HG03103 (cell line): ENCODE results near the gene TAF11L4.
"Not testable (repeated sequence)": the region's sequence is repeated elsewhere in the genome, so short reads cannot be mapped to it uniquely, and the experiment has no call there.

Source experiments
- ATAC-seq: cut with Tn5 transposase; IDR thresholded peaks from one replicate; pipeline ENCODE4 v1.9.1; 2021; ENCODE audit warnings: low read depth; ENCODE audit not compliant: unreplicated experiment

TAF11L4 gene

GRCh38 chr5:17521501-17521900 lies at the start of gene TAF11L4:
TAF11L4 (plus strand) TSS chr5:17521801.
- ATAC-seq = not testable (repeated sequence)

- not testable (repeated sequence) for ATAC-seq
Measured at GRCh38 chr5:17475064-17475463, 46.5 kb upstream of the TAF11L4 start.

GRCh38 chr5:17477043-17477442 lies 44.6 kb upstream of the TAF11L4 start:
- no peak for ATAC-seq

- ATAC-seq = no peak
Measured at GRCh38 chr5:17477573-17478265, 43.9 kb upstream of the TAF11L4 start.

- no peak for ATAC-seq
Measured at GRCh38 chr5:17481378-17481777, 40.2 kb upstream of the TAF11L4 start.

GRCh38 chr5:17482790-17483189 lies 38.8 kb upstream of the TAF11L4 start:
- no peak for ATAC-seq

GRCh38 chr5:17486464-17487173 lies 35.0 kb upstream of the TAF11L4 start:
- ATAC-seq = not testable (repeated sequence)

GRCh38 chr5:17487174-17487512 lies 34.5 kb upstream of the TAF11L4 start:
- ATAC-seq = no peak

GRCh38 chr5:17491257-17491656 lies 30.3 kb upstream of the TAF11L4 start:
- ATAC-seq = not testable (repeated sequence)

GRCh38 chr5:17492770-17493169 lies 28.8 kb upstream of the TAF11L4 start:
- no peak for ATAC-seq

GRCh38 chr5:17497446-17497845 lies 24.2 kb upstream of the TAF11L4 start:
- ATAC-seq = no peak

- not testable (repeated sequence) for ATAC-seq
Measured at GRCh38 chr5:17497931-17498330, 23.7 kb upstream of the TAF11L4 start, which contains the start of gene TAF11L2. TAF11L2 (plus strand) TSS chr5:17498231.

- ATAC-seq = no peak
Measured at GRCh38 chr5:17511775-17512325, 9.8 kb upstream of the TAF11L4 start.

- not testable (repeated sequence) for ATAC-seq
Measured at GRCh38 chr5:17517526-17517925, 4.1 kb upstream of the TAF11L4 start.

GRCh38 chr5:17518067-17518466 lies 3.5 kb upstream of the TAF11L4 start, which contains the start of gene TAF11L3:
TAF11L3 (plus strand) TSS chr5:17518367.
- ATAC-seq = not testable (repeated sequence)

- not testable (repeated sequence) for ATAC-seq
Measured at GRCh38 chr5:17519508-17519907, 2.1 kb upstream of the TAF11L4 start.

- ATAC-seq = not testable (repeated sequence)
Measured at GRCh38 chr5:17524935-17525334, 3.3 kb downstream of the TAF11L4 start, which contains the start of gene TAF11L5. TAF11L5 (plus strand) TSS chr5:17525235.

GRCh38 chr5:17526504-17526903 lies 4.9 kb downstream of the TAF11L4 start:
- not testable (repeated sequence) for ATAC-seq

- not testable (repeated sequence) for ATAC-seq
Measured at GRCh38 chr5:17528369-17528768, 6.8 kb downstream of the TAF11L4 start, which contains the start of gene TAF11L6. TAF11L6 (plus strand) TSS chr5:17528669.
